HCT116 (cell line): ENCODE data around the gene FAAP100. TPM values are rescaled to one million over a fixed set of nuclear protein-coding genes. Genes with fewer than 3 reads are reported as not detected.

Source experiments
- ATAC-seq: fragments of 200-7000 bp; cut with Tn5 transposase; 2 replicates; pipeline ENCODE4 v1.9.1; 2020; ENCODE audit warnings: mild to moderate bottlenecking, moderate library complexity
- BruUV-seq: library from RNA; stranded (reverse); fragments of 400-500 nt; replicated peaks from 2 replicates; lab custom pipeline; 2021; lab: Mats Ljungman, UMichigan
- CTCF ChIA-PET: fragments of 300-600 bp; sonication (Branson Sonifier 250); formaldehyde crosslinking; loops from one replicate; lab custom pipeline; 2021; ENCODE audit warnings: antibody characterized with exemption; lab: Charles Lee
- POLR2A ChIA-PET: fragments of 300-600, 350-600 bp; sonication (Branson Sonifier 250); formaldehyde crosslinking; loops from one replicate; lab custom pipeline; 2021; ENCODE audit warnings: antibody characterized with exemption; lab: Charles Lee
- RAD21 ChIA-PET, 2 experiments: fragments of 300-600 bp; sonication (Branson Sonifier 250); formaldehyde crosslinking; loops; one replicate each; lab custom pipeline; 2023; ENCODE audit warnings: low total read pairs in 2 of 2; ENCODE audit not compliant: uncharacterized antibody in 2 of 2, unreplicated experiment in 2 of 2, low non-redundant PET in 1 of 2; lab: Charles Lee
- DNase-seq: peaks from one replicate; pipeline ENCODE4 v3.0.0-alpha.2; 2010; ENCODE audit warnings: low read depth, low spot score
- H2AFZ ChIP-seq: fragments of 200-600 bp; shearing (Covaris generic), sonication (generic); 2 replicates; pipeline ENCODE4 v1.6.1; 2017; ENCODE audit warnings: low read depth, mixed run types, mixed read lengths, antibody characterized with exemption, low read length; ENCODE audit not compliant: poor library complexity, severe bottlenecking
- H3K27ac ChIP-seq: 2 replicates; pipeline ENCODE4 v1.5.1; 2012; ENCODE audit warnings: low read depth, low read length
- H3K27me3 ChIP-seq: fragments of 200-600 bp; sonication (generic); 2 replicates; pipeline ENCODE4 v1.6.1; 2016; ENCODE audit warnings: mixed run types, low read length, mixed read lengths; ENCODE audit not compliant: insufficient read depth
- H3K36me3 ChIP-seq, 2 experiments: fragments of 200-500 bp in 1 of 2; fragments of 200-600 bp in 1 of 2; sonication (Bioruptor generic) in 1 of 2; sonication (generic) in 1 of 2; 2 replicates each; pipeline versions ENCODE4 v1.5.1 to v1.6.1; 2014 to 2016; ENCODE audit warnings: low read length in 2 of 2, inconsistent platforms in 1 of 2, mixed read lengths in 1 of 2, mixed run types in 1 of 2; ENCODE audit not compliant: insufficient read depth in 2 of 2, control insufficient read depth in 1 of 2
- H3K4me1 ChIP-seq, 2 experiments: fragments of 200-600 bp in 1 of 2; sonication (generic) in 1 of 2; 2 replicates each; pipeline versions ENCODE4 v1.5.1 to v1.6.1; 2012 to 2017; ENCODE audit warnings: low read length in 2 of 2, inconsistent platforms in 1 of 2, mild to moderate bottlenecking in 1 of 2, mixed read lengths in 1 of 2, mixed run types in 1 of 2, moderate library complexity in 1 of 2; ENCODE audit not compliant: insufficient read depth in 2 of 2, control insufficient read depth in 1 of 2
- H3K4me2 ChIP-seq: fragments of 200-600 bp; sonication (generic); 2 replicates; pipeline ENCODE4 v1.6.1; 2017; ENCODE audit warnings: mixed run types, low read length, mixed read lengths
- H3K4me3 ChIP-seq, 2 experiments: fragments of 200-600 bp in 1 of 2; sonication (generic) in 1 of 2; replicated peaks in 1 of 2; 2 replicates each; pipeline ENCODE4 v1.5.1; 2011 to 2016; ENCODE audit warnings: low read length in 2 of 2, control low read depth in 1 of 2, low read depth in 1 of 2, mild to moderate bottlenecking in 1 of 2, mixed read lengths in 1 of 2, mixed run types in 1 of 2
- H3K79me2 ChIP-seq: fragments of 200-600 bp; sonication (generic); 2 replicates; pipeline ENCODE4 v1.6.1; 2017; ENCODE audit warnings: mild to moderate bottlenecking, mixed run types, low read length, moderate library complexity, mixed read lengths; ENCODE audit not compliant: insufficient read depth
- H3K9ac ChIP-seq: fragments of 200-600 bp; sonication (generic); 2 replicates; pipeline ENCODE4 v1.6.1; 2016; ENCODE audit warnings: low read length, mixed read lengths
- H3K9me2 ChIP-seq: fragments of 200-600 bp; sonication (generic), shearing (Covaris generic); 2 replicates; pipeline ENCODE4 v1.6.1; 2017; ENCODE audit warnings: mixed run types, mild to moderate bottlenecking, moderate library complexity; ENCODE audit not compliant: insufficient read depth
- H3K9me3 ChIP-seq, 2 experiments: fragments of 200-500 bp in 1 of 2; fragments of 200-600 bp in 1 of 2; sonication (Bioruptor generic) in 1 of 2; sonication (generic) in 1 of 2; 2 replicates each; pipeline ENCODE4 v1.6.1; 2014 to 2017; ENCODE audit warnings: low read length in 2 of 2, mixed read lengths in 2 of 2, inconsistent platforms in 1 of 2, low read depth in 1 of 2, mild to moderate bottlenecking in 1 of 2, mixed run types in 1 of 2, moderate library complexity in 1 of 2; ENCODE audit not compliant: control insufficient read depth in 1 of 2, insufficient read depth in 1 of 2
- H4K20me1 ChIP-seq: fragments of 200-600 bp; sonication (generic), shearing (Covaris generic); 2 replicates; pipeline ENCODE4 v1.6.1; 2017; ENCODE audit warnings: mixed run types, mild to moderate bottlenecking, moderate library complexity; ENCODE audit not compliant: insufficient read depth
- ATF3 ChIP-seq: IDR thresholded peaks from 2 replicates; pipeline ENCODE4 v1.6.1; 2012
- CEBPB ChIP-seq: IDR thresholded peaks from 2 replicates; pipeline ENCODE4 v1.6.1; 2012; ENCODE audit warnings: low read depth
- POLR2A ChIP-seq: IDR thresholded peaks from 2 replicates; pipeline ENCODE4 v1.7.0; 2011; ENCODE audit warnings: borderline replicate concordance; ENCODE audit not compliant: insufficient read depth, insufficient read length; ENCODE audit errors: extremely low read depth
- POLR2AphosphoS5 ChIP-seq: IDR thresholded peaks from 2 replicates; pipeline ENCODE4 v1.6.1; 2011; ENCODE audit warnings: mild to moderate bottlenecking, low read depth, low read length, moderate library complexity
- YY1 ChIP-seq: IDR thresholded peaks from 2 replicates; pipeline ENCODE4 v1.6.1; 2011; ENCODE audit warnings: low read length, low read depth, moderate library complexity, mild to moderate bottlenecking; ENCODE audit not compliant: insufficient replicate concordance; ENCODE audit errors: extremely low read depth
- ZBTB33 ChIP-seq: IDR thresholded peaks from 2 replicates; pipeline ENCODE4 v1.6.1; 2011; ENCODE audit warnings: mild to moderate bottlenecking, low read length, moderate library complexity; ENCODE audit not compliant: insufficient replicate concordance; ENCODE audit errors: extremely low read depth
- ZFX ChIP-seq: fragments of 450-650 bp; IDR thresholded peaks from 2 replicates; pipeline ENCODE4 v1.6.1; 2017
- intact Hi-C: fragments of 100-400 bp; cut with micrococcal nuclease; formaldehyde crosslinking; loops from 2 replicates; pipeline ENCODE4 v1.10.0; 2022
- total RNA-seq: library from RNA; stranded (reverse); gene quantifications from one replicate; pipeline ENCODE4 v1.2.1, GENCODE V29; 2021; ENCODE audit not compliant: unreplicated experiment

FAAP100 gene
- total RNA-seq, 1 experiment from 2014 or later = 53.4 TPM

GRCh38 chr17:81512562-81513371 is 39.4 kb downstream of the FAAP100 start, which contains the start of gene ACTG1:
Gene ACTG1 (minus strand): TSS chr17:81512799. CDS start chr17:81512354, 445 bp downstream.
- H3K36me3 ChIP-seq = peaks cover 19 to 34% of the 10 kb centered on the region in 2 experiments
- peak within 1 kb of the TSS; percentile 100 for H3K4me2 ChIP-seq
- DNase-seq (peak; percentile 80), ATAC-seq (peak; percentile 46)
- peaks cover 71% of the 10 kb centered on the region for H3K79me2 ChIP-seq
- ChIA-PET POLR2A (interaction anchor here (0.6 to 2.4 kb wide), 16 partner anchors 8 to 217 kb away, joined by 3 to 12 read pairs (median 4); partner anchors contain the start of genes ARL16, BAHCC1, FAAP100 and FSCN2), CTCF (interaction anchor here (1.1 kb wide), 1 partner anchor 40 kb away, joined by 3 read pairs; the partner anchor contains the start of gene FAAP100), RAD21 (no interaction called here)
- no TSS peak for BruUV-seq
- peak within 1 kb of the TSS; percentile 100 for H3K27ac ChIP-seq
- peaks cover 23 to 77% of the 10 kb centered on the region in 2 experiments for H3K4me1 ChIP-seq
- H4K20me1 ChIP-seq = peaks cover 35% of the 10 kb centered on the region; the same call in 1 of the 2 replicates
- H3K9ac ChIP-seq = peak within 1 kb of the TSS; percentile 94
- no peak within 1 kb of the TSS for H2AFZ ChIP-seq
- H3K4me3 ChIP-seq = peak within 1 kb of the TSS; percentile 90 to 96
- H3K9me2 ChIP-seq = no peaks in the 10 kb centered on the region
- H3K9me3 ChIP-seq = no peaks in the 10 kb centered on the region
- TF ChIP-seq YY1 (peak; percentile 64), ZFX (peak; percentile 96; the same call in 1 of the 2 replicates), ZBTB33 (peak; percentile 47), CEBPB (no peak), POLR2A (peak; percentile 99), POLR2AphosphoS5 (peak; percentile 99), ATF3 (no peak)
- no peaks in the 10 kb centered on the region for H3K27me3 ChIP-seq
- intact Hi-C loops = no loop called here
